GM18873 (cell line): ENCODE measurements around the gene SMIM36.
"Not testable (repeated sequence)": the region's sequence is repeated elsewhere in the genome, so short reads cannot be mapped to it uniquely, and the experiment has no call there.

Experiments
- ATAC-seq: cut with Tn5 transposase; IDR thresholded peaks from one replicate; pipeline ENCODE4 v1.9.1; 2021; ENCODE audit warnings: mild to moderate bottlenecking, moderate library complexity, moderate number of reproducible peaks; ENCODE audit not compliant: unreplicated experiment, low FRiP score

The SMIM36 gene

DNA sequence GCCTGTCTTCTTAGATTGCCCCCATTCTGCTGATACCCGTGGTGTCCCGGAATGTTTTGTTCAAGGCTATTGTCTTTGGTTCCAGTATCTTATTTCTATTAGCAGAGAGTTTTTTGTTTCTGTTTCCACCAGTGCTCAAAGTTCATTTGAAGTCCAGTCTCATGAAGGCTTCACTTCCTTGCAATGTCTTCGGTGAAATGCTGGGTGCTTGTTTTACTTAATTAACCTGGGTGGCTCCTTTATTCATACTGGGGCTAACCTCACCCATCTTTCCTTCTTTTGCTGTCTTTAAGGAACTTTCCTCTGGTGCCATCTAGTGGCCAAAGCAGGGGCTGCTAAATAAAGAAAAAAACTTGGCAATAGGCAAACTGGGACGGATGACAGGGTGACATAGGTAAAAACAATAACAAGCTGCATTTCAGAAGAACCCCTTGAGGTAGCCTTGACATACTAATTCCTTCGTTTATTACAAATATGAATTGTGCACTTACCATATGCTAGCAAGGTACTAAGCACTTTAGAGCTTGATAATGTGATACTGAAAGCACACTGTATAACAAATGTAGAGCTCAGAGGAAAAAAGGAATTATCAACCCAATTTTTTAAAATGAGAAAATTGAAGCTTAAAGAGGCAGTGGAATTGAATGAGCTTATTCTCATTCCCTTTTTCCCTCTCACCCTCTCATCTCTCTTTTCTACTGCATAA lies 2.8 kb upstream of the SMIM36 start:
- peak; percentile 54 for ATAC-seq

DNA sequence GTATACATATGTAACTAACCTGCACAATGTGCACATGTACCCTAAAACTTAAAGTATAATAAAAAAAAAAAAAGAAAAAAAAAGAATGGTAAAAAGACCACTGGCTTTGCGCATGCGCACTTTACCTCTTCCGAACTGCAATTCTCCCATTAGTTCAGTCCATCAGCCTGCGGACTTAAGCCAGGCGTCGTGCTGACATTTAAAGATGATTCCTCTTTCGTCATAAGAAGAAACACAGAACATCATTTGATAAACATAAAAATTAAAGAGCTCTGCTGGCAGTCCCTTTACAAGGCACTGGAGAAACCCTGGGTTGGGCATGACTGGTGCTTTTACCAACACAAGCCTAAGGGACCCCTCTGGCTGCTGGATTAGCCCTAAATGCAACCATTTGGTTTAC lies 3.6 kb downstream of the SMIM36 start:
- not testable (repeated sequence) for ATAC-seq

DNA sequence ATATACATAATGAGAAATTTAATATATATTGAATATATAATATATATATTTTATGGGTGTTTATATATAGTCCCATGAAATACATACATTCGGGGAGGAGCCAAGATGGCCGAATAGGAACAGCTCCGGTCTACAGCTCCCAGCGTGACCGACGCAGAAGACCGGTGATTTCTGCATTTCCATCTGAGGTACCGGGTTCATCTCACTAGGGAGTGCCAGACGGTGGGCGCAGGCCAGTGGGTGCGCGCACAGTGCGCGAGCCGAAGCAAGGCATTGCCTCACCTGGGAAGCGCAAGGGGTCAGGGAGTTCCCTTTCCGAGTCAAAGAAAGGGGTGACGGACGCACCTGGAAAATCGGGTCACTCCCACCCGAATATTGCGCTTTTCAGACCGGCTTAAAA lies 9.6 kb downstream of the SMIM36 start:
- not testable (repeated sequence) for ATAC-seq

DNA sequence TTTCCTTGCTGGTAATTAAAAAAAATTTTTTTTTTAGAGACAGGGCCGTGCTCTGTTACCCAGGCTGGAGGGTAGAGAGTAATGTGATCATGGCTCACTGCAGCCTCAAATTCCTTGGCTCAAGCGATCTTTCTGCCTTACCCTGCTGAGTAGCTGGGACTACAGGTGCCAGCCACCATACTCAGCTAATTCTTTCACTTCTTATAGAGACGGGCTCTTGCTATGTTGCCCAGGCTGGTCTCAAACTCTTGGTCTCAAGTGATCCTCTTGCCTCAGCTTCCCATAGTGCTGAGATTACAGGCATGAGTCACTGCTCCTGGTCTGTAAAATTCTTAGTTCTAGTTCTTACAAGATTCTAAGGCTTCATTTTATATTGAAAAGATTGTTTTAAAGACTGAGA lies 11.1 kb downstream of the SMIM36 start:
- ATAC-seq: no peak

DNA sequence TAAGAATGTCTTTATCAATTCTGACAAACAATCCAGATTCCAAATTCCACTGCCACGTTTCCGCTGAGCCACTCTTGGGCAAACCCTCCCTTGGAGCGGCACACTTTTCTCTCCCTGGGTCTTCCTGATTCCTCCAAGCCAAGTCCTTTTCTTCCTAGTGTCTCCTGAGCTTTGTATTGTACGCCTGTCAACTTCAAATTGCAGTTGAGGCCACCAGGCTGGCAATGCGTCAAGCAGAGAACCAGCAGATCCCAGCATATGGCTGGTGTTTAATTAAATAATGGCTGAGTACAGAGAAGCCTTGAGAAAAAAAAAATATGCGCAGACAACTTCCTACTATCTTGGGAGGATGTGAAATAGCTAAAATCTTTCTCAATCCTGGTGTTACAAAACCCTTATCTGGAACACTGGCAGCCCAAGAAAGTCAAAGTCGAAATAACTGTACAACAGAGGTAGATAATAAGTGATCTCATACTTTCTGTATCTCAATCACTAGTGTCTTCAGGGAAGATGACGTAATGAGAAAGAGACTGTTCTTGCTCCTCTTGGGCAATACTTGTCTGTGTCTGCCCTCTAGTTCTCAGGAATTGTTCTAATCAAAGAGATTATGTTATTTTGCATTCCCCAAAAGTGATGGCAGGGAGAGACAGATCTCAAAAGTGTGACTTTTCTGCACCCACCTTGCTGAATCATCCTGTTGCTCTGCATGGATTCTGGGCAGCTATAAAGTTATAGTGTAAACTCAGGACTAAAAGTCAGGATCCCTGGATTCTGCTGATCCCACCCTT lies 15.0 kb downstream of the SMIM36 start:
- no peak for ATAC-seq

DNA sequence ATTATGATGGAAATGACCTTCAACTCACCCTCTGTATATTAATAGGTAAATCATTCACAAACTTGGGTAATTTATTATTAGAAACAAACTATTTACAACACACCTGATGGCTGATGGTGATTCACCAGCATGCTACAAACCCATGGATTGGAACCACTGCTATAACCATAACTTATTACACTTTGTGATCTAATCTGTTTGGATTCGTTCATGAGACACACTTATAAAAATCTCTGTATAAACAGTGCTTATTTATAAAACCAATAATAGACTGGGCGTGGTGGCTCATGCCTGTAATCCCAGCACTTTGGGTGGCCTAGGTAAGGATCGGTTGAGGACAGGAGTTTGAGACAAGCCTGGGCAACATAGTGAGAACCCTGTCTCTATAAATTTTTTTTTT lies 16.0 kb downstream of the SMIM36 start:
- no peak for ATAC-seq

DNA sequence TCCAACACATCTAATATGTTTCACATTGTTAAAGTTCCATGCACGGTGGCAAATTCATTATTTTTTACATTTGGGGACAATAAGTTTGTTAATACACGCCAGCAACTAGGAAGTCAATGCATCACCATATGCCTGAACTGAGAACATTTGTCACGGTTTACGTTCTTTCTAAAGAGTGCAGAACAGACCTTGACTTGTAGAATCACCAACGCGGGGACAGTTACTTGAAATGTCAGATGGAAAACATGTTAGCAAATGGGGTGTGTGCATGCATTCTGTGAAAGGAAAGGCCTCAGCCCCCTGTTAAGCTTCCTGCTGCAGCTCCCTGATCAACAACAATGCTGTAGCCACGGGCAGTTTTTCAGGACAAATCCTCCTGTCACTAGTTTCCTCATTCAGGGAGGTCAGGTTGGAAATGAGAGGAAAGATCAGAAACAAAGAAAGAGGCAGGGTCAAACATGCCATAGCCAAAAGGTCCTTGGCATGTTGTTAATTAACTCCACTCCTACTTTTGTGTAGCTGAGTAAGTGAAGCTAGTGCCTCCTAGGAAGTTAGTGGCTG lies 18.4 kb downstream of the SMIM36 start:
- no peak for ATAC-seq

DNA sequence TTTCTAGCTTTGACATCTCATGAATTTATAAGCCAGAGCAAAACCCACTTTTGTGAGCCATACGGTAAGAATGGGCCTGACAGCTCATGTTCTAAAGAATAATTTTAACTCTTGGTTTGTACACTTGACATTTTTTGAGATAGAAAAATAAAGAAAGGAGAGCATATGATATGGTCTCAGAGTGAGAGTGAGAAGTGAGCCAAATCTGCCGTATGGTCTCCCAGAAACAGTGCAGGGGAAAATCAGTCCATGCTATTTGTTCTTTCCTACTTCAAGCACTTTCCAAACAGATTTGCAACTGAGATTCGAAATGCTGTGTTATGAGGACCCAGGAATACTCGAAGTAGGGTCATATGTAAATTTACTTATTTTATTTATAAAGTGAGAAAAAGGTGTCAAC lies 20.9 kb downstream of the SMIM36 start:
- no peak for ATAC-seq

DNA sequence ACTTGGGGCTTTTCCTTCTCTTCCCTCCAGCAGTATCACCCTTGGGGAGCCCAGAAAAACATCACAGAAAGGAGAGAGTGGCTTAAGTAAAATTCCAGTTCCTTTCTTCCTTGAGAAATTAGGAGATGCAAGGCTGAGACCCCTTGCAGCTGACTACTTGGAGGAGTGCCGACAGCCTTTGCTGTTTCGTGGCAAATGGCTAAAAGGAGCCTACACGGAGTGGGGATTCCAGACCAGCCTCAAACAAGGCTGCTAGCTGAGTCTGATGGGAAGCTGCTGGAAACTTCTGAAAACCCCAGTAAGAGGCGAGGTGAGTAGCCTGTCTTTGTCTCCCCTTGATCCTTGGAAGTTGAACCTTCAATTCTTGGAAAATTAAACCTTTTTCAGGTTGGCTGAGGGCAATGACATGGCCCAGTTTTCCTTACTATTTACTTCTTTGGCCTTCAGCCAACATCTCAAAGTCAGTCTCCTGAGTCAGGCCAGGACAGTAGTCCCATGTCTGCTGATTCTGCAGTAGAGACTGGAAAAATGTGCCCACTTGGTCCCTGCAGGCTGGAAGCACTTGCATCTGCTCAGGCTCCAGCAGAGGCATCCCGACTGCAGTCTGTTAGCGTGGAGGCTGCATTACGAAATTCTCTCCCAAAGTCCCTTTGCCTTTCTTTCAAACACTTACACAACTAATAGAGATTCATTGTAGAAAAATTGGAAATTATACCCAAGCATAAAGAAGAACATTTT lies 23.4 kb downstream of the SMIM36 start:
- no peak for ATAC-seq

DNA sequence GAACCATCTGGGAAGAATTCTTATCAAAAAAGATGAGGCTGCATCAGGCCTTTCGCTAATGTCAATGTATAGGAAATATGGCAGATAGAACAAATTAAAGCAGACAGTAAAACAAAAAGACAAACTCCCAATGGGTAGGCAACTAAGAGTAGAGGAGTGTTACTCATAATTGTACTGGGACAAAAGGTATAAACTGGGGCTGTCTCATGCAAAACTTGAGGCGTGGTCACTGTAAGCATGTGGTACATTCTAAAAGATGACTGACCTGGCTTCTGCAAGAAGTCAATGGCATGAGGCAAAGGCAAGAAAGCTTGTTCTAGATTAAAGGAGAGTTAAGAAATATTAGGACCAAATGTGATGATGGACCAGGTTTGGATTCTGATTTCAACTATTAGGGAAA lies 26.7 kb downstream of the SMIM36 start:
- ATAC-seq: no peak

DNA sequence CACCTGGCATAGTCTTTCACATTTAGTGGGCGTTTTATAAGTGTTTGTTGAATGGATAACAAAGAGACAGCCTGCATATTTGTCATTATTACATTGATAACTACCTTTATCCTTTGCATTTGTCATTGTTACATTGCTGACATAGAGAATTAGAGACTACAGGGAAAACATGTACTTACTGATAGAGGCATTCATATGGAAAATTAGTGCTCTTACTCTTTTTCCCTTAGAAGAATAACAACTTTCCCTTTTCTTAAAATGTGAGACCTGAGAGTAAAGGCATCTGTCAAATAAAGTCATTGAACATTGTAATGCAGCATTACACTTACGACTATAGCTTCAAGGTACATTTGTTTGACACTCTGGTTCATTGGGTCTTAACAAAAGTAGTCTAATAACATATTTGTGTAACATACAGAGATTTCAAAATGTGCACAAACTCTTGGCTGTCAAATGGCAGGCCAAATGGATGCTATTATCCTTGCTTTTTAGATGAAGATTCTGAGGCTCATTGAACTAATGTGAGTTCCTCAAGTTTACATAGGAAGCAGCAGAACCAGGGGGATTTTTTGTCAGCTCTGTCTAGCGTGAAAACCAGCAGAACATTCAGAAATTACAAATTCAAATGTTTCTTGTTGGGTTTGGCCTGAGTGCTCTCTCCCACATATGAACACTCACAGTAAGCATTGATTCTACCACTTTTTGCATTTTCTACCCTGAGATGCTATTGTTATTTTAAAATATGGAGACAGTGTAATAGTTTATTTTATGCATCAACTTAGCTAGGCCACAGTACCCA lies 28.5 kb downstream of the SMIM36 start:
- ATAC-seq: no peak

DNA sequence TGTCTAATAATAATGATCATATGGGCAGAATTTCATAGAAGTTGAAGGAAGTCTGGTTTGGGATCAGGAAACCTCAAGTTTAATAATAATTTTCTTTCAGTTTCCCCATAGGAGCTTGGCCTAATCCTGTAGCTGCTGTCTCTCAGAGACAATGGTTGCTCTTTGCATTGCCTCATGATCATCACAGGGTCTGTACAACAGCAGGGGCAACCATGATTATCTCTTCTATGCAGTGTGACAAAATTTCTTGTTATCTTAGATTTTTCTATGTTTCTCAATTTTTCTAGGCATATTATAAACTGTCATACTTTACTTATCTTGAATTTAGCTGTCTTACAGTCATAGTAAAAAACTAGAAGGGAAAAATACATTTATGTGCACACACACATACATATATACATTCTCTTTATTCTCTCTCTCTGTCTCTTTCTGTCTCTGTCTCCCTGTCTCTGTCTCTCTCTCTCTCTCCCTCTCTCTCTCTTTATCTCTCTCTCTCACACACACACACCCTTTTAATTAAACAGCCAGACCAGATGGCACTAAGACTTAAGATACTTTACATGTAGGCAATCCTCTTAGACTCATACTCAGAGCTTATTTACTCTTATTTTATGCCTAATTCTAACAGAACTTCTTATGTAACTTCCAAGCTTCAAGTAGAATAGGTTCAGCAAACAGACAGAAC lies 30.5 kb downstream of the SMIM36 start:
- ATAC-seq: no peak

DNA sequence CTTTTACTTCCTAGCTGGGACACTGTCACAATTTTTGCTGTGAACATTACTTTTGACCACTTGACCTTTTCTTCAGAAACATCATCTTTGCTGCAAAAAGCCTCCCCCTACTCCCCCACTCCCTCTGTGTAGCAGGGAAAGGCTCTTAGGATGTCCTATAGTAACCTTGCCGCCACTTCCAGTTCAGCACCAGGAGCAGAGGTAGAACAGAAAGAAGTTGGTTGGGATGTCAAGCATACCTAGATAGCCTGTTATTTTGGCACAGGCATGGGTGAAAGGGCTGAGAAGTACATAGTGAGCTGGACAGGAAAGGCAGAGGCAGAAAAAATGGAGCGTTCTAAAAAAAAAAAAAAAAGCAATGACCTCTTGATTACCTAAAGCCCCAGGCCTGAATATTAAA lies 31.3 kb downstream of the SMIM36 start:
- ATAC-seq: no peak

DNA sequence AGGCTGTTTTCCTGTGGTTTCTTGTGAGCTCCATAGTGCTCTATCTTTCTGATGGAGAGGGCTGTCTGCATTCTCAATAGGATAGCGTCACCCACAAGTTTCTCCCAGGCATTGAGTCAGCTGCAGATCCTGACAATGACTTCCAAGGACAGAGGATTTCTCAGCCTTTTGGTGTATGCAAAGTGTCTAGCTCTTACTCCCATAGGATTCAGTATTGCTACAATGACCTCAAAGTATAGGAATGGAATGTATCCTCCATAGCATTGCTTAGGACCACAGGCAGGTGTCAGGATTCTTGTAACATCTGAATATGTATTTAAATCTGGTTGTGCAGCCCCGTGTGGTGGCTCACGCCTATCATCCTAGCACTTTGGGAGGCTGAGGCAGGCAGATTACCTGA lies 32.3 kb downstream of the SMIM36 start:
- no peak for ATAC-seq

DNA sequence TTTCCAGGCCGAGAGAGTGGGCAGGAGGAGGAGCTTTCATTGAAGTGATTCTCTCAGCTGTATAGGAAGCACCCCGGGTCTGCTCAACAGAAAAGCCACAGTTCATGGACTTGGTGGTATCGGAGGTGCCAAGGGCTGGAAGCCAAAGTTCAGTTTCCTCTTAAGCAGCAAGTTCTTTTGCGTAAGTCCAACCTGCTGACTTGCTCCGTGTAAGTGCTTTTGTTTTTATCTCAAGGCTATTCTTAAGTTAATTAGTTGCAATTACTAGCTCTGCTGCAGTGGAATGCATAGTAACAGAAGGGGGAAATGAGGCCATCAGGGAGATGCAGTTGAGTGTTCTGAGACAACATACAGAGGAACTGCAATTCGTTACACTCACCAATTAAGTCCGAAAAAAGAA lies 44.6 kb downstream of the SMIM36 start:
- ATAC-seq: no peak

DNA sequence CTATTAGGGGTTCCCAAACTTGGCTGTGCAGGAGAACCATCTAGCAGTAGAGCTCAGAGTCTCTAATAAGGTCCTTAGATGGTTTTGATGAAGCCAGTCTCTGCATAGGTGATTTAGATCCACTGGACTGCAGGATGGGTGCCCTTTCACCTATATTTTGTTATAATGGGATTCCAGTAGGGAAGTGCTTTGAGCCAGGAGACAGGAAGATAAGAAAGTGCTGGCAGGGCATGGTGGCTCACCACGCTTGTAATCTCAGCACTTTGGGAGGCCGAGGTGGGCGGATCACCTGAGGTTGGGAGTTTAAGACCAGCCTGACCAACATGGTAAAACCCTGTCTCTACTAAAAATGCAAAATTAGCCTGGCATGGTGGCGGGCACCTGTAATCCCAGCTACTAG lies 45.5 kb downstream of the SMIM36 start:
- ATAC-seq: not testable (repeated sequence)

DNA sequence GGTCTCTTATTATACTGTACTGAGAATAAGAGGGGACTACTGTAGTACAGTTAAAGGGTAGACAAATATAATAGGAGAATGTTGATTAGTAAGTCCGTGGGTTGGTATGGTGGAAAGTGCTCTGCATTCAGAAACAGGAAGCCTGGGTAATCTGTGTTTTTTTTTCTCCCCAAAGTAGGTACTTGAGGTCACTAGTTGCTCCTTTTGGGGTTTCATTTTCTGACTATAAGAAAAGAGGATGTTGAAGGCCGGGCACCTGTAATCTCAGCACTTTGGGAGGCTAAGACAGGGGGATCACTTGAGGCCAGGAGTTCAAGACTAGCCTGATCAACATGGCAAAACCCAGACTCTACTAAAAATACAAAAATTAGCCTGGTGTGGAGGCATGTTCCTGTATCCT lies 47.7 kb downstream of the SMIM36 start:
- peak; percentile 68 for ATAC-seq

DNA sequence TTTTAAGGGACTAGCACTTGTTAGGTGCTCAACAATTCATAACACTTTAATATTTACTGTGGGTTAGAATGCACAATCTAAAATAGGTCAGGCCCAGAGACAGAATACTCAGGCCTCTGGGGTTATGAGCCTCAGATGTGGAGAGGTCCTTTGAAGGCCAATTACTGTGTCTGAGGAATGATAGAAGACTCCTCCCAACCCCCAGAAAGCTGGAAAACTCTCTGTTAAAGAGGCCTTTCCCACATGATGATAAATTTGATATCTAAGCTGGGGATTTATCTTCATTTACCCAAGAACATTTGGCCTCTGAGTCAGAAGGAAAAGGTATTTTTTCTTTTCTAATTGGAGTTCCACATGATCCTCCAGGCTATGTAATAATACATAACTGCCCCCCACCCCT lies 48.5 kb downstream of the SMIM36 start:
- ATAC-seq: no peak

DNA sequence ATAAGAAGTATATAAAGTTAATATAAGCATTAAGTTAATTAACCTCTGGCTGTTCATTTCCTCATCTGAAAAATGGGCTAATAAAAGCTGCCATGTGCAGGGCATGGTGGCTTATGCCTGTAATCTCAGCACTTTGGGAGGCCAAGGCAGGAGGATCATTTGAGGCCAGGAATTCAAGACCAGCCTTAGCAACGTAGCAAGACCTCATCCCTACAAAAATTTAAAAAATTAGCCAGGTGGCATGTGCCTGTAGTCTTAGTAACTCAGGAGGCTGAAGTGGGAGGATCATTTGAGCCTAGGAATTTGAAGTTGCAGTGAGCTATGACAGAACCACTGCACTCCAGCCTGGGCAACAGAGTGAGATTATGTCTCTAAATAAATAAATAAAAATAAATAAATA lies 49.0 kb downstream of the SMIM36 start:
- no peak for ATAC-seq

DNA sequence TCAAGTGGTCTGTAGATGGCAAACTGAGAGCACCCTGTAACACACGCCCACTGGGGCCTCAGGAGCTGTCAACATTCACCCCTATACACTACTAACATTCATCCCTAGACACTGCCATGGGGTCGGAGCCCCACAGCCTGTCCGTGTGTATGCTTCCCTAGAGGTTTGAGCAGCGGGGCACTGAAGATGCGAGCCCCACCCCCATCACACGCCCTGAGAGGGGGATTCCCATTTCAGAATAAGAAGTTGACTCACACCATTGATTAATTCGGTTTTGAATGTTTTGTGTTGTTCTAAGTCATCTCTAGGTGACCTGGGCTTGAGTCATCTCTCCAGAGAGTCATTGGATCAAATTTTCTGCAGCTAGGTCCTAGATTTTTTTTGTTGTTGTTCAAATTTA lies 52.3 kb downstream of the SMIM36 start:
- no peak for ATAC-seq
